CD4-positive, alpha-beta T cell treated with Interleukin-15 for 4 hours (primary cell): ENCODE results near the gene ABCC4.

ENCODE experiments used
- DNase-seq: peaks from one replicate; pipeline ENCODE4 v3.0.0-alpha.2; 2020; ENCODE audit warnings: low spot score

ABCC4 gene, protein sequence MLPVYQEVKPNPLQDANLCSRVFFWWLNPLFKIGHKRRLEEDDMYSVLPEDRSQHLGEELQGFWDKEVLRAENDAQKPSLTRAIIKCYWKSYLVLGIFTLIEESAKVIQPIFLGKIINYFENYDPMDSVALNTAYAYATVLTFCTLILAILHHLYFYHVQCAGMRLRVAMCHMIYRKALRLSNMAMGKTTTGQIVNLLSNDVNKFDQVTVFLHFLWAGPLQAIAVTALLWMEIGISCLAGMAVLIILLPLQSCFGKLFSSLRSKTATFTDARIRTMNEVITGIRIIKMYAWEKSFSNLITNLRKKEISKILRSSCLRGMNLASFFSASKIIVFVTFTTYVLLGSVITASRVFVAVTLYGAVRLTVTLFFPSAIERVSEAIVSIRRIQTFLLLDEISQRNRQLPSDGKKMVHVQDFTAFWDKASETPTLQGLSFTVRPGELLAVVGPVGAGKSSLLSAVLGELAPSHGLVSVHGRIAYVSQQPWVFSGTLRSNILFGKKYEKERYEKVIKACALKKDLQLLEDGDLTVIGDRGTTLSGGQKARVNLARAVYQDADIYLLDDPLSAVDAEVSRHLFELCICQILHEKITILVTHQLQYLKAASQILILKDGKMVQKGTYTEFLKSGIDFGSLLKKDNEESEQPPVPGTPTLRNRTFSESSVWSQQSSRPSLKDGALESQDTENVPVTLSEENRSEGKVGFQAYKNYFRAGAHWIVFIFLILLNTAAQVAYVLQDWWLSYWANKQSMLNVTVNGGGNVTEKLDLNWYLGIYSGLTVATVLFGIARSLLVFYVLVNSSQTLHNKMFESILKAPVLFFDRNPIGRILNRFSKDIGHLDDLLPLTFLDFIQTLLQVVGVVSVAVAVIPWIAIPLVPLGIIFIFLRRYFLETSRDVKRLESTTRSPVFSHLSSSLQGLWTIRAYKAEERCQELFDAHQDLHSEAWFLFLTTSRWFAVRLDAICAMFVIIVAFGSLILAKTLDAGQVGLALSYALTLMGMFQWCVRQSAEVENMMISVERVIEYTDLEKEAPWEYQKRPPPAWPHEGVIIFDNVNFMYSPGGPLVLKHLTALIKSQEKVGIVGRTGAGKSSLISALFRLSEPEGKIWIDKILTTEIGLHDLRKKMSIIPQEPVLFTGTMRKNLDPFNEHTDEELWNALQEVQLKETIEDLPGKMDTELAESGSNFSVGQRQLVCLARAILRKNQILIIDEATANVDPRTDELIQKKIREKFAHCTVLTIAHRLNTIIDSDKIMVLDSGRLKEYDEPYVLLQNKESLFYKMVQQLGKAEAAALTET (N-terminal part only)

GRCh38 chr13:95301183-95301967 is at the start of gene ABCC4:
Gene ABCC4, minus strand, starts transcription at chr13:95301451. Its CDS starts 137 bp downstream, at chr13:95301314.
- peak; percentile 35 for DNase-seq

DNA sequence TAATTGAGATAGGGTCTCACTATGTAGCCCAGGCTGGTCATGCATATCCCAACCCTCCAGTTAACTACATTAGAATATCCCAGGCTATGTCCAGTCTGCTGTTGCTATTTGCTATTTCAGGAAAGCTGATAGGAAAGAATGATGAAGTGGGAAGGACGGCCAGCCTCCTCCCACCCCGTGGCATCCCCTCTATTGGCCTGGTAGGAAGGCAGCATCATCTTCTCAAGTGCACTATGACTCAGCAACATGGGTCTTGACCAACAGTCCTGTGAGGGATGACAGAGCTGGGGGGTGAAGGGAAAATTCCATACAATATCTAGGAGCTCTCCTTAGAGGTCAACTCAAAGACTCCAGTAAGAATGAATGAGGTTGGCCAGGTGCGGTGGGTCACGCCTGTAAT is 48.0 kb upstream of the ABCC4 start:
- DNase-seq = no peak

DNA sequence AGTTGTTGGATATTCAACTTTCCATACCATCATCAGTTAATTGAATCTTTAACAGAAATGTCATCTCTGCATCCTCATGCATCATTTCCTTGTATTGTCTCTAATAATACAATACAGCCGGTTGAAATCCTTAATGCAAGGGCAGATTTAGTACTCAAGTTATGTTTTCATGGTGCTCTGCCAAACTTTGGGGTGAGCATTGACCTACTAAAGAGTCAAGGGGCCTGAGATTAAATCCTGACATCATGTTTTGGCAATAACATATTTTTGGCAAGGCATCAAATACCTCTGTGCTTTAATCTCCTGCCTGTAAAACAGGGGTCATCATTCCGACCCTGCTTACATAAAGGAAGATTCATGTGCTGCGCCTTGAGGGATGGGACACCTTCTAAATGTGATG is 42.7 kb upstream of the ABCC4 start:
- no peak for DNase-seq

GRCh38 chr13:95341441-95341840 is 40.2 kb upstream of the ABCC4 start:
- DNase-seq = no peak

GRCh38 chr13:95338905-95339304 is 37.7 kb upstream of the ABCC4 start:
- no peak for DNase-seq

DNA sequence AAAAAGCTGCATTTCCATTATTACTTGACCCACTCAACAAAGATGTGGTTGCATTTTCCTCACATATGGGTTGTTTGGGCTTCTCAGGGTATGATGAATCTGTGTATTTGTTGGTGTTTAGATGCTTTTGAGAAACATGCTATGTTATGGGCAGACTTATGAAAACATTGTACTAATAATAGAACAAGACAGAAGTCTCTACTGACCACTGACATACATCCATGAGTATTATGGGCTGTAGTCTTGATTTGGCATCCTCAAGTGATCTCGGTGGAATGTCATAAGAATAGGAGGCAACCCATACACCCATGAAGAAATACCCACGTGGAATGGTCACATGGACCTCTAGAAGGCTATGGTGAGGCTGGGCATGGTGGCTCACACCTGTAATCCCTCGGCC is 36.3 kb upstream of the ABCC4 start:
- DNase-seq = no peak

- no peak for DNase-seq
Measured at GRCh38 chr13:95335667-95336066, 34.4 kb upstream of the ABCC4 start.

DNA sequence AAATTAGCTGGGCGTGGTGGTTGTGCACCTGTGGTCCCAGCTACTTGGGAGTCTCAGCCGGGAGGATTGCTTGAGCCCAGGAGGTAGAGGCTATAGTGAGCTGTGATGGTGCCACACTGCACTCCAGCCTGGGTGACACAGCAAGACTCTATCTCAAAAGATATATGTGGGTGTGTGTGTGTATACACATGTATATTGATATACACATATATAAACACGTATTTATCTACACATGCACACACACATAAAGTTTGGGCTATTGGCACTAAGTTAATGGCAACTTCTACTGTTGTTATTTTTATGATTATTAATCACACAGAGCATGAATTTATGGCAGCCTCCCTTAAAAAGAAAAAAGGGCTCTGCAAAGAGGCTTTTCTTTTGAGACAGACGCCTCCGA is 27.1 kb upstream of the ABCC4 start:
- DNase-seq = no peak

- DNase-seq = no peak
Measured at GRCh38 chr13:95327190-95327589, 25.9 kb upstream of the ABCC4 start.

- DNase-seq = no peak
Measured at GRCh38 chr13:95326695-95327094, 25.4 kb upstream of the ABCC4 start.

- no peak for DNase-seq
Measured at GRCh38 chr13:95325485-95325884, 24.2 kb upstream of the ABCC4 start.

GRCh38 chr13:95323930-95324662 is 22.8 kb upstream of the ABCC4 start:
- DNase-seq = no peak

DNA sequence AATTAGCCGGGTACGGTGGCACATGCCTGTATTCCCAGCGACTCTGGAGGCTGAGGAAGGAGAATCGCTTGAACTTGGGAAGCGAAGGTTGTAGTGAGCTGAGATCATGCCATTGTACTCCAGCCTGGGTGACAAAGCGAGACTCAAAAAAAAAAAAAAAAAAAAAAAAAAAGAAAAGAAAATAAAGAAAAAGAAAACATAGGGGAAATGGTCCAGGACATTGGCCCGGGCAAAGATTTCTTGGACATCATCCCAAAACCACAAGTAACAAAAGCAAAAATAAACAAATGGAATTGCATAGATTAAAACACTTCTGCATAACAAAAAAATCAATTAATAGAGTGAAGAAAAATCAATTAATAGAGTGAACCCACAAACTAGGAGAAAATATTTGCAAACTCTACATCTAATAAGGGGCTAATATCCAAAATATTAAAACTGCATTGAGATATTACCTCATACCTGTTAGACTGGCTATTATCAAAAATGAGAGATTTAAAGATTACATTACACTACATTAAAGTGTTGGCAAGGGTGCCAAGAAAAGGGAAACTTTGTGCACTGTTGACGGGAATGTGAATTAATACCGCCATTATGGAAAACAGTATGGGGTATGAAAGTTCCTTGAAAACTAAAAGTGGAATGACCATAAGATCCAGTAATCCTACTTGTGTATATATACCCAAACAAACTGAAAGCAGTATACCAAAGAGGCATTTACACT is 18.5 kb upstream of the ABCC4 start:
- no peak for DNase-seq

DNA sequence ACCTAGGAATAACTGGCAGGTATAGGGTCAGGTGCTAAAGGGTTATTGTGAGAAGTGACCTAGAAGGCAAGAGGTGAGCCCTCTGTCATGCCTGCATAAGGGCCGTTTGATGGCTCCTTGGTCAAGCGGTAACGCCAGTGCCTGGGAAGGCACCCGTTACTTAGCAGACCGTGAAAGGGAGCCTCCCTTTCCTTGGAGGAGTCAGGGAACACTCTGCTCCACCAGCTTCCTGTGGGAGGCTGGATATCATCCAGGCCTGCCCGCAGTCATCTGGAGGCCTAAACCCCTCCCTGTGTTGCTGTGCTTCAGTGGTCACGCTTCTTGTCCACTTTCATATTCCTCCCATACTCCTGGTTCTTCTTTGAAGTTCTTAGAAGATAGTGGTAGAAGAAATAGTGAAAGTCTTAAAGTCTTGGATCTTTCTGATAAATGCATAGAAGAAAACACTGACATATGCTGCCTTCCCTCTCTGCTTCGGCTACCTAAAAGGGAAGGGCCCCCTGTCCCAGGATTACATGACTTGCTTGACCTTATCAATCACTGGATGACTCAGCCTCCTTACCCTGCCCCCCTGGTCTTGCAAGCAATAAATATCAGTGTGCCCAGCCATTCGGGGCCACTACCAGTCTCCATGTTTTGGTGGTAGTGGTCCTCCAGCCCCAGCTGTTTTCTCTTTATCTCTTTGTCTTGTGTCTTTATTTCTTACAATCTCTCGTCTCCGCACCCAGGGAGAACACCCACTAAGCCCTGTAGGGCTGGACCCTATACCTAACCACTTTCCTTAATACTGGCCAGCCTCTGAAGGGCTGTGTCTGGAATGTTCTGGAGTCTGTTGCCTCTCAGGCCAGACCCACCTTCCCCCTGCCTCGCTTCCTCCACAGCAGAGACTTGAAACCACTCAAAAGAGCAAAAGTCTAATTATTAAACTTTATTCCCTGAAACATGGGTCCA is 16.1 kb upstream of the ABCC4 start:
- no peak for DNase-seq

DNA sequence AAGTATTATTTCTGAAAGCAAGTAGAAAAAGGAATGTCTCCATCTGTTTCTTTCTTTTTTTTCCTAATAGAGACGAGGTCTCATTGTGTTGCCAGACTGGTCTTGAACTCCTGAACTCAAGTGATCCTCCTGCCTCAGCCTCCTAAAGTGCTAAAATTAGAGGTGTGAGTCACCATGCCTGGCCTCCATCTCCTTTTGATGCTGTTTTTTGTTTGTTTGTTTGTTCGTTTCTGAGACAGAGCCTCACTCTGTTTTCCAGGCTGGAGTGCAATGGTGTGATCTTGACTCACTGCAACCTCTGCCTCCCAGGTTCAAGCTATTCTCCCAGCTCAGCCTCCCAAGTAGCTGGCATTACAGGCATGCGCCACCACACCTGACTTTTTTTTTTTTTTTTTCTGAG is 14.5 kb upstream of the ABCC4 start:
- no peak for DNase-seq

- no peak for DNase-seq
Measured at GRCh38 chr13:95307507-95307906, 6.3 kb upstream of the ABCC4 start.

DNA sequence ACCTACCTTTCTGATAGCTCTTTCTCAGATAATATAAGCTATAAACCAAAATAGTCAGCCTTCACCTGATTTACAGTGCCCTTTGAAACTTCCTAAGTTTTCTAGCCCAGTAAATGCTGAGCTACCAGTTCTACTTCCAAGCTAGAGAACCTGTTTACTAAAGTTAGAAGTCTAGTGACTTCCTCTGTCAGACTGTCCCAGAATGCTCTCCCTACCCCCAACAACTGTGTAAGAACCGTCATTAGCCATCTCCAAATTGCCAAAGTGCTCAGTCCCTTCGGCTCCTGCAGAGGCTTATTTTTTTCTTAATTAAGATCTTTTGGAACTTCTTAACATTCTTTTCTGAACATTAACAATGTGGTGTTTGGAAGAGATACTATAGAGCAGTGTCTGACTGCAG is 3.2 kb upstream of the ABCC4 start:
- DNase-seq = no peak

DNA sequence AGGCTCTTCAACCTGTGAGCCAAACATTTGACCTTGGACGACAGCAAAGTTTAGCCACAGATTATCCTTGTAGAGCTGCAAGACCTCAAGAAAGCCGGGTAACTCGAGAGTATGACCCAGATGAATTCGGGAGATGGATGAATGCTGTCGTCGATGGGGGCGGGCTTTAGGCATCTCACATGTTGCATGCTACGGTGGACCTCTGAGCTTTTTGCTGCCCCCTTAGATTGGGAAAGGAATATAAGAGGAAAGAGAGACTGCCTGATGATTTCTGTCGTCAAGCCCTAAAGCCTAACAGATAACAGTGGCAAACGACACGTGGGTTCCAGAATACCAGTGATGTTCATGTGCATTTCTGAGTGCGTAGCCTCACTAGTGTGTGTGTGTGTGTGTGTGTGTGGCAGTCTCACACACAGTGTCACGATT is 730 bp upstream of the ABCC4 start:
- DNase-seq = no peak

DNA sequence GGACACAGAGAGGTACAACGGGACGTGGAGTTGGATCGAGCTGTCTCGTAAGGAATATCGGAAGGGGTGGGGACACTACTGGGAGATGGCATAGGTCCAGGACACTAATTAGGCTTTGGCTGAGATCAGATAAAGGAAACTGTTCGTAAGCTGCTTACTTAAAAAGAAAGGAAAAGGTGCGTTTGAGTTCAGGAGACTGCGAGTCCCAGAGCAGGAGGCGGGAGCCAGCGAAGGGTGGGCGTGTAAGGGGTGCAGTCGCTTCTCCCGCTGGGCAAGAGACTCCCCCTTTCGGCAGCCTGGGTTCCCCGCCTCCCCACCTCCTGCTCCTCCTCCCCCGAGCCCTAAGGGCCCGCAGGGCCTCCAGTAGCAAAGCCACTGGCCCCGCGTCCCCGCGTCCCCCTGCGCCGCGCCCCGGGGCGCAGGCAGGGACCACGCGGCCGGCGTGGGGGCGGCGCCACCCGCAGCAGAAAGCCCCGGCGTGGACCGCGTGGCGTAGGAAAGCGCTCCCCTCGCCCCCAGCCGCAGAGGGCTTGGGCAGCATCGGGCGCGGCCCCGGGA is 547 bp downstream of the ABCC4 start:
- DNase-seq = peak; percentile 39
